Right lobe of liver (tissue), 6 donors: Measurements from ENCODE around the gene CCBE1. TPM values are rescaled to one million over a fixed set of nuclear protein-coding genes. Genes with fewer than 3 reads are reported as not detected.
"Not testable (repeated sequence)": the region's sequence is repeated elsewhere in the genome, so short reads cannot be mapped to it uniquely, and the experiment has no call there.

Source experiments
- ATAC-seq, 4 donors: fragments of 200-7000 bp; cut with Tn5 transposase; one replicate each; pipeline ENCODE4 v1.9.1; 2020; ENCODE audit warnings: mild to moderate bottlenecking in 4 of 4, moderate library complexity in 4 of 4
- DNase-seq, 3 donors: peaks; one replicate each; pipeline ENCODE4 v3.0.0-alpha.2; 2020
- H3K27ac ChIP-seq, 3 donors: fragments of 200-600 bp; one replicate each; pipeline ENCODE4 v1.8.0; 2022
- H3K27me3 ChIP-seq, 2 donors: fragments of 200-600 bp; one replicate each; pipeline ENCODE4 v1.8.0; 2022
- H3K36me3 ChIP-seq, 4 donors: fragments of 200-600 bp; sonication (generic) in 1 of 4; one replicate each; pipeline versions ENCODE4 v1.5.1 to v1.8.0; 2017 to 2022; ENCODE audit warnings: control low read depth in 1 of 4
- H3K4me1 ChIP-seq, 4 donors: fragments of 200-600 bp; sonication (generic) in 1 of 4; one replicate each; pipeline versions ENCODE4 v1.5.1 to v1.8.0; 2017 to 2022; ENCODE audit warnings: control low read depth in 1 of 4
- H3K4me3 ChIP-seq, 3 donors: fragments of 200-600 bp; one replicate each; pipeline ENCODE4 v1.8.0; 2022
- H3K9me3 ChIP-seq, 4 donors: fragments of 200-600 bp; sonication (generic) in 1 of 4; one replicate each; pipeline versions ENCODE4 v1.5.1 to v1.8.0; 2017 to 2022; ENCODE audit warnings: control low read depth in 1 of 4
- CTCF ChIP-seq, 4 donors: fragments of 200-600 bp in 3 of 4; fragments of 450-650 bp in 1 of 4; IDR thresholded peaks; one replicate each; pipeline versions ENCODE4 v1.5.1 to v1.8.0; 2016 to 2022; ENCODE audit warnings: antibody characterized with exemption in 4 of 4, mild to moderate bottlenecking in 2 of 4
- POLR2A ChIP-seq: fragments of 450-650 bp; IDR thresholded peaks from one replicate; pipeline ENCODE4 v1.6.1; 2017; ENCODE audit warnings: antibody characterized with exemption, mild to moderate bottlenecking
- WGBS: methylation state at CpG from one replicate; pipeline ENCODE4 v1.1.6; 2018; ENCODE audit warnings: low coverage, low lambda C conversion rate; ENCODE audit not compliant: insufficient coverage; ENCODE audit errors: missing lambda C conversion rate; 5-methylcytosine and 5-hydroxymethylcytosine counted together
- intact Hi-C, 2 donors: fragments of 100-400 bp; cut with DNase I; formaldehyde crosslinking; loops; one replicate each; pipeline versions ENCODE4 v1.11.2 to v1.14.1; 2022
- total RNA-seq, 6 experiments: library from RNA; depleted of rRNA in 2 of 6; stranded (reverse); fragments of >200 nt in 2 of 6; fragmentation: NEBNext Ultra II Directional in 3 of 6; extraction: Animal tissue kit (Norgen Biotek cat#: 25700) in 3 of 6; gene quantifications; one replicate each; pipeline versions ENCODE4 v1.1.0 to v1.2.4, GENCODE V29; 2016 to 2023
- donor health status: DM: no; HTN: yes; CAD: no.
- donor health status: DM: no; HTN: no; CAD: no.
- donor health status: DM: no; HTN: no; CAD: no.
- donor health status: DM: no; HTN: yes; CAD: no.
- donor health status: DM: no; HTN: yes; CAD: no.

The CCBE1 gene
- total RNA-seq, 6 experiments from 2014 or later: 2.7 to 6.9 (median 4.3) TPM

GRCh38 chr18:59715445-59715844 lies 18.2 kb upstream of the CCBE1 start:
- H3K36me3 ChIP-seq: no peaks in the 10 kb centered on the region
- no peak for TF ChIP-seq CTCF (IDR thresholded peaks at IDR 0.05)
- DNase-seq (no peak), ATAC-seq (no peak)
- intact Hi-C loops: no loop called here
- no peak overlapping the region for H3K4me3 ChIP-seq
- no peaks in the 10 kb centered on the region for H3K9me3 ChIP-seq
- H3K27ac ChIP-seq: no peak overlapping the region
- H3K4me1 ChIP-seq: no peaks in the 10 kb centered on the region
- H3K27me3 ChIP-seq: no peaks in the 10 kb centered on the region
- WGBS: 59% methylated on average over 3 of the region's 7 CpGs

GRCh38 chr18:59714096-59714495 lies 16.9 kb upstream of the CCBE1 start:
- H3K4me1 ChIP-seq, intact Hi-C loops, H3K27me3 ChIP-seq, ATAC-seq, H3K27ac ChIP-seq, H3K9me3 ChIP-seq, H3K4me3 ChIP-seq, H3K36me3 ChIP-seq, DNase-seq: not testable (repeated sequence)
- no CpG with 5 or more reads among the region's 28 CpGs for WGBS

GRCh38 chr18:59712311-59712710 lies 15.1 kb upstream of the CCBE1 start:
- intact Hi-C loops: no loop called here
- H3K27ac ChIP-seq: no peak overlapping the region
- H3K4me1 ChIP-seq: no peaks in the 10 kb centered on the region
- H3K4me3 ChIP-seq: no peak overlapping the region
- DNase-seq (no peak), ATAC-seq (no peak)
- H3K27me3 ChIP-seq: no peaks in the 10 kb centered on the region
- WGBS: 60% methylated on average over 4 of the region's 6 CpGs
- H3K36me3 ChIP-seq: no peaks in the 10 kb centered on the region
- TF ChIP-seq CTCF (IDR thresholded peaks at IDR 0.05) (no peak), POLR2A (no peak)
- no peaks in the 10 kb centered on the region for H3K9me3 ChIP-seq

GRCh38 chr18:59708988-59709387 lies 11.8 kb upstream of the CCBE1 start:
- 59% methylated on average over 8 of the region's 8 CpGs for WGBS
- Histone ChIP-seq H3K27me3 (no peaks in the 10 kb centered on the region), H3K27ac (no peak overlapping the region), H3K4me3 (no peak overlapping the region), H3K9me3 (no peaks in the 10 kb centered on the region), H3K36me3 (no peaks in the 10 kb centered on the region), H3K4me1 (no peaks in the 10 kb centered on the region)
- no peak for TF ChIP-seq POLR2A
- TF ChIP-seq CTCF (IDR thresholded peaks at IDR 0.05): no peak
- ATAC-seq (no peak), DNase-seq (no peak)
- intact Hi-C loops: no loop called here

GRCh38 chr18:59707306-59707705 lies 10.1 kb upstream of the CCBE1 start:
- Histone ChIP-seq H3K27ac (no peak overlapping the region), H3K9me3 (no peaks in the 10 kb centered on the region), H3K4me3 (no peak overlapping the region), H3K4me1 (no peaks in the 10 kb centered on the region), H3K27me3 (no peaks in the 10 kb centered on the region), H3K36me3 (no peaks in the 10 kb centered on the region)
- ATAC-seq (no peak), DNase-seq (no peak)
- intact Hi-C loops: no loop called here
- TF ChIP-seq POLR2A (no peak), CTCF (IDR thresholded peaks at IDR 0.05) (no peak)
- WGBS: 45% methylated on average over 2 of the region's 2 CpGs
